GM12891 (cell line): ENCODE results near the gene RUNX2.

Source experiments
- DNase-seq: peaks from one replicate; pipeline ENCODE4 v3.0.0; 2011; ENCODE audit warnings: low spot score; ENCODE audit not compliant: insufficient read length
- FAIRE-seq: peaks from 2 replicates; lab custom pipeline; 2011; peaks lifted over from hg19 to GRCh38; lab: Jason Lieb, UNC
- PAX5 ChIP-seq: IDR thresholded peaks from 2 replicates; pipeline ENCODE4 v1.6.1; 2011; ENCODE audit warnings: low read length, moderate library complexity, mild to moderate bottlenecking; ENCODE audit not compliant: insufficient read depth, severe bottlenecking
- POLR2A ChIP-seq: IDR thresholded peaks from 2 replicates; pipeline ENCODE4 v1.6.1; 2011; ENCODE audit warnings: low read depth, low read length, control low read depth
- POLR2AphosphoS5 ChIP-seq: IDR thresholded peaks from 2 replicates; pipeline ENCODE4 v1.6.1; 2011; ENCODE audit warnings: low read depth, low read length, control low read depth
- POU2F2 ChIP-seq: IDR thresholded peaks from 2 replicates; pipeline ENCODE4 v1.6.1; 2011; ENCODE audit warnings: low read depth, mild to moderate bottlenecking, control low read depth, low read length, moderate library complexity
- SPI1 ChIP-seq: IDR thresholded peaks from 2 replicates; pipeline ENCODE4 v1.6.1; 2011; ENCODE audit warnings: low read depth, low read length, control low read depth
- TAF1 ChIP-seq: IDR thresholded peaks from 2 replicates; pipeline ENCODE4 v1.6.1; 2011; ENCODE audit warnings: low read depth, low read length, control low read depth

Gene RUNX2

GRCh38 chr6:45376310-45377042, 48.3 kb downstream of the RUNX2 start:
- FAIRE-seq (no peak), DNase-seq (no peak)
- TF ChIP-seq POU2F2 (no peak), TAF1 (no peak), POLR2AphosphoS5 (no peak), PAX5 (no peak), SPI1 (no peak), POLR2A (no peak)

DNA sequence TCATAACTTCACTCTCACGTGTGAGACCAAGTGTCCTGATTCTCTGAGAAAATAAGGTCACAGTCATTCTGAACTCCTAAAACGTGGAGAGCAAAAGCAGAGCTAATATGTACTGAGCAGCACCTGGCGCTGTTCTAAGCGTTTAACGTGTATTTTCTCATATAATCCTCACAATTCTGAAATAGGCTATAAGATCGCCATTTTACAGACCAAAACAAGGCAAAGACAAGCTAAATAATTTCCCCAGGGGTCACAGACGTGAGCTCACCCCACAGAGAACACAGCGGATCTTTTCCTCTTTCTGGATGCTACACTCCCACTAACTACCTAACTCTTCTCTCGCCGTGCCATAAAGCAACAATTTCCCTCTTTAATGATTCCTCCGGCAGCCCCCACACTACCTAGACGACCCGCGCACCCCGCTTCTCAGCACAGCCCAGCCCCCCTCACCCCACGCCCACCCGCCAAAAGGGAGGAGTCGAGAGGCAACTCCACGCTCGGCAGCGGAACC, 49.0 kb downstream of the RUNX2 start:
- FAIRE-seq = peak; percentile 62
- DNase-seq = no peak
- TF ChIP-seq POLR2A (no peak), SPI1 (peak; percentile 36; the same call in 1 of the 2 replicates)

DNA sequence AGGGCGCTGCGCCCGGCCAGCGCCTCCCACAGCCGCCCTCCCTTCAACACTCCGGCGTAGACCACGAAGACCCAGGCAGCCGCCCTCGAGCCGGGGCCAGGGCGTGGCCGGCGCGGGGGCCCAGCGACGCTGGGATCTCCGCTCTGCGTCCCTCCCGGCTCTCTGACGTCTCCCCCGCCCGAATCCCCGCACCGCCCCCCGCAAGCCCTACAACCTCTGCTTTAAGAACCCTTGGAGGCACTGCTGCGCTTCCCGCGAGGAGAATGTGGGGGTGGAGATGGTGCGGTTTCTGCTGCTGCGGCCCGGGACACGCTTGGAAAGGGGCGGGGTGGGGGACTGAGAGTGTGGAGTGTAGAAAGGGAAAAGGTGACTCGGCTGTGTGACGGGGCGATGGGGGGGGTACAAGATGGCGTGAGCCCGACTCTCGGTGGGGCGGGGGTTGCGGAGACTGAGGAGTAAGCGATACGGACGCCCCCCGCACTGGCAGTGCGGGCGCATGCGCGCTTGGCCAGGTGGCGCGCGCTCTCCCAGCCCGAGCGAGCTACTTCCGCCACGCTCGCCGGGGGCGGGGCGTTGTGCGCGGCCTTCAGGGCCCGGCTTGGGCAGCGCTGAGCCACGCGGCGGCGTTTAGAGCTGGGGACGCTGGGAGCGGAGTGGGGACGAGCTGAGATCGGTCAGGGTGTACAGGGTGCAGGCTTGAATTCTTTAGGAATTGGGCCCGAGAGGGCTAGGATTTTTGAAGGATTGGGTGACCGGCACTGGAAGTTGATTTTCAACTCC, 49.6 kb downstream of the RUNX2 start, which contains the start of gene SUPT3H:
SUPT3H (minus strand) TSS at position 381 of the 780 bp plus-strand sequence.
- TF ChIP-seq PAX5 (peak; percentile 54), SPI1 (no peak), POU2F2 (peak; percentile 71), POLR2AphosphoS5 (peak; percentile 85; the same call in 1 of the 2 replicates), TAF1 (peak; percentile 85), POLR2A (peak; percentile 96)
- peak; percentile 75 for DNase-seq
- peak; percentile 99 for FAIRE-seq

GRCh38 chr6:45378334-45378926, 50.3 kb downstream of the RUNX2 start:
- no peak for TF ChIP-seq PAX5
- no peak for TF ChIP-seq POU2F2
- no peak; the same call in 1 of the 2 replicates for TF ChIP-seq POLR2AphosphoS5
- TF ChIP-seq SPI1 = peak; percentile 39; the same call in 1 of the 2 replicates
- no peak; the same call in 1 of the 2 replicates for TF ChIP-seq POLR2A
- TF ChIP-seq TAF1 = no peak; the same call in 1 of the 2 replicates
- FAIRE-seq (no peak), DNase-seq (no peak)

DNA sequence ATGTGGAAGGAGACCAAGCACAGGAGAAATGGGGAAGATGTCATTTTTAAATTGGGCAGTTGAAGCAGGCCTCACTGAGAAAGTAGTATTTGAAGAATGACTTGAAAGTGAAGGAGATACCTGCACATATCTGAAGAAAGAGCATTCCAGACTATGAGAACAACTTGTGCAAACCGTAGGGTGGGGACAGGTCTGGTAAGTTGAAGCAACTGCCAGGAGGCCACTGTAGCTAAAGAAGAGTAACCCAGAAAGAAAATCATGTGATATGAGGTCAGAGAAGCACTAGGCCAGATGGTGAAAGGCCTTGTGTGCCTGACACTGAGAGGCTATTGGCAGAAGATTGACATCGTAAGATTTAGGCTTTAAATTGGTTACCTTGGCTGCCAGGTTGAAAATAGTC, 54.3 kb downstream of the RUNX2 start:
- FAIRE-seq = no peak
- no peak for TF ChIP-seq POU2F2
- DNase-seq = no peak

- TF ChIP-seq POLR2AphosphoS5 = no peak
- TF ChIP-seq TAF1 = no peak
- no peak for TF ChIP-seq POU2F2
- TF ChIP-seq SPI1 = no peak
- TF ChIP-seq PAX5 = no peak
- no peak for TF ChIP-seq POLR2A
- no peak for DNase-seq
- no peak for FAIRE-seq
These were observed 58.4 kb downstream of the RUNX2 start for GRCh38 chr6:45386501-45386900.

- no peak for FAIRE-seq
- DNase-seq = no peak
- TF ChIP-seq TAF1 (no peak), PAX5 (no peak), POLR2AphosphoS5 (no peak), POU2F2 (no peak), SPI1 (no peak)
These were observed 59.1 kb downstream of the RUNX2 start for GRCh38 chr6:45387236-45387635.

- DNase-seq (no peak), FAIRE-seq (no peak)
- TF ChIP-seq SPI1 = no peak
- TF ChIP-seq POLR2AphosphoS5 = no peak
- no peak for TF ChIP-seq TAF1
These were observed 60.2 kb downstream of the RUNX2 start for GRCh38 chr6:45388328-45388727.

DNA sequence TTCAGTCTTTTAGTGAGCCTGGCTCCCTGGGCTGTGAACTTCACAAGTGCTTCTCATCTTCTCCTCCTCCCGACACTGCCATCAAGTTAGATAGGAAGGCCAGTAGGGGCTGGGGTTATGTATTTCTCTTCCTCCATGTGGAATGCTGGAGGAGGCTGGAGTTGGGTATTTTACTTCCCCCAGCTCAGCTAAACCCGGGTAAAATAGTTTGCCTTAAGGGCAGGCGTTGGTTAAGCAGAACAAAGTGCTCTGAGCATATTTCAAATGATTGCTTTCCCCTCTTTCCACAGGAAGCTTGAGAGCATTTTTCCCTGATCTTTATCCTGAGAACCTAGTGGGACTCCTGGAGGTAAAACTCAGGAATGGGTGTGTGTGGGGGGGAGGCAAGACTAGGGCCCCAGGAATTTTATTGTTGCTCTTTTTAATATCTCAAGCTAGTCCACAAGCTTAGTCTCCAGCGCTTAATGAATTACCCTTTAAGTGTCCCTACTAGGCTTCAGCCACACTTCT, 66.5 kb downstream of the RUNX2 start:
- no peak for DNase-seq
- no peak for TF ChIP-seq TAF1
- TF ChIP-seq PAX5 = no peak
- TF ChIP-seq SPI1 = no peak
- TF ChIP-seq POLR2AphosphoS5 = no peak
- no peak for TF ChIP-seq POLR2A
- TF ChIP-seq POU2F2 = no peak
- FAIRE-seq = no peak
